ENCODE measurements around the gene TNFAIP3. TPM values are rescaled to one million over a fixed set of nuclear protein-coding genes. Genes with fewer than 3 reads are reported as not detected.

Gene TNFAIP3
- total RNA-seq, 1 donor from 2014 or later, result 6.3 TPM

GRCh38 chr6:137896647-137897046, 29.6 kb downstream of the TNFAIP3 start:
- H3K9ac ChIP-seq (ENCODE audit: low read depth in 1 of 3, low read length in 3 of 3), result no peak overlapping the region
- no peaks in the 10 kb centered on the region for H3K4me1 ChIP-seq (ENCODE audit: control insufficient read depth in 3 of 3, insufficient read depth in 3 of 3, low read length in 3 of 3)
- no peaks in the 10 kb centered on the region for H3K9me3 ChIP-seq (ENCODE audit: control insufficient read depth in 3 of 3, low read length in 3 of 3)
- H3K36me3 ChIP-seq (ENCODE audit: control insufficient read depth in 3 of 3, insufficient read depth in 3 of 3, low read length in 3 of 3), result no peaks in the 10 kb centered on the region
- no peaks in the 10 kb centered on the region for H3K27me3 ChIP-seq (ENCODE audit: control insufficient read depth in 3 of 3, insufficient read depth in 3 of 3, low read length in 3 of 3)
- no peak overlapping the region for H3K27ac ChIP-seq (ENCODE audit: low read depth, low read length)
- H3K4me3 ChIP-seq (ENCODE audit: low read length in 3 of 3), result no peak overlapping the region

- Histone ChIP-seq H3K27me3 (ENCODE audit: control insufficient read depth in 3 of 3, insufficient read depth in 3 of 3, low read length in 3 of 3) (no peaks in the 10 kb centered on the region), H3K9me3 (ENCODE audit: control insufficient read depth in 3 of 3, low read length in 3 of 3) (no peaks in the 10 kb centered on the region), H3K9ac (ENCODE audit: low read depth in 1 of 3, low read length in 3 of 3) (no peak overlapping the region), H3K4me1 (ENCODE audit: control insufficient read depth in 3 of 3, insufficient read depth in 3 of 3, low read length in 3 of 3) (peaks cover 0 to 2% (median 0%) of the 10 kb centered on the region in 3 donors), H3K4me3 (ENCODE audit: low read length in 3 of 3) (no peak overlapping the region), H3K36me3 (ENCODE audit: control insufficient read depth in 3 of 3, insufficient read depth in 3 of 3, low read length in 3 of 3) (no peaks in the 10 kb centered on the region), H3K27ac (ENCODE audit: low read depth, low read length) (no peak overlapping the region)
Measured at GRCh38 chr6:137900815-137901214, 33.8 kb downstream of the TNFAIP3 start.

- Histone ChIP-seq H3K9me3 (ENCODE audit: control insufficient read depth in 3 of 3, low read length in 3 of 3) (no peaks in the 10 kb centered on the region), H3K36me3 (ENCODE audit: control insufficient read depth in 3 of 3, insufficient read depth in 3 of 3, low read length in 3 of 3) (no peaks in the 10 kb centered on the region), H3K4me3 (ENCODE audit: low read length in 3 of 3) (no peak overlapping the region), H3K27ac (ENCODE audit: low read depth, low read length) (no peak overlapping the region), H3K27me3 (ENCODE audit: control insufficient read depth in 3 of 3, insufficient read depth in 3 of 3, low read length in 3 of 3) (no peaks in the 10 kb centered on the region), H3K4me1 (ENCODE audit: control insufficient read depth in 3 of 3, insufficient read depth in 3 of 3, low read length in 3 of 3) (peaks cover 0 to 2% (median 0%) of the 10 kb centered on the region in 3 donors), H3K9ac (ENCODE audit: low read depth in 1 of 3, low read length in 3 of 3) (no peak overlapping the region)
Measured at GRCh38 chr6:137901454-137901853, 34.4 kb downstream of the TNFAIP3 start.

GRCh38 chr6:137902699-137903098, 35.6 kb downstream of the TNFAIP3 start:
- H3K9ac ChIP-seq (ENCODE audit: low read depth in 1 of 3, low read length in 3 of 3), result no peak overlapping the region
- H3K9me3 ChIP-seq (ENCODE audit: control insufficient read depth in 3 of 3, low read length in 3 of 3), result no peaks in the 10 kb centered on the region
- H3K4me3 ChIP-seq (ENCODE audit: low read length in 3 of 3), result no peak overlapping the region
- H3K27ac ChIP-seq (ENCODE audit: low read depth, low read length), result no peak overlapping the region
- H3K4me1 ChIP-seq (ENCODE audit: control insufficient read depth in 3 of 3, insufficient read depth in 3 of 3, low read length in 3 of 3), result peaks cover 0 to 2% (median 0%) of the 10 kb centered on the region in 3 donors
- no peaks in the 10 kb centered on the region for H3K36me3 ChIP-seq (ENCODE audit: control insufficient read depth in 3 of 3, insufficient read depth in 3 of 3, low read length in 3 of 3)
- H3K27me3 ChIP-seq (ENCODE audit: control insufficient read depth in 3 of 3, insufficient read depth in 3 of 3, low read length in 3 of 3), result no peaks in the 10 kb centered on the region

GRCh38 chr6:137903274-137903932, 36.3 kb downstream of the TNFAIP3 start:
- H3K27ac ChIP-seq (ENCODE audit: low read depth, low read length), result no peak overlapping the region
- no peaks in the 10 kb centered on the region for H3K36me3 ChIP-seq (ENCODE audit: control insufficient read depth in 3 of 3, insufficient read depth in 3 of 3, low read length in 3 of 3)
- no peaks in the 10 kb centered on the region for H3K9me3 ChIP-seq (ENCODE audit: control insufficient read depth in 3 of 3, low read length in 3 of 3)
- H3K9ac ChIP-seq (ENCODE audit: low read depth in 1 of 3, low read length in 3 of 3), result no peak overlapping the region
- peaks cover 0 to 2% (median 0%) of the 10 kb centered on the region in 3 donors for H3K4me1 ChIP-seq (ENCODE audit: control insufficient read depth in 3 of 3, insufficient read depth in 3 of 3, low read length in 3 of 3)
- no peak overlapping the region for H3K4me3 ChIP-seq (ENCODE audit: low read length in 3 of 3)
- no peaks in the 10 kb centered on the region for H3K27me3 ChIP-seq (ENCODE audit: control insufficient read depth in 3 of 3, insufficient read depth in 3 of 3, low read length in 3 of 3)

- H3K36me3 ChIP-seq (ENCODE audit: control insufficient read depth in 3 of 3, insufficient read depth in 3 of 3, low read length in 3 of 3), result no peaks in the 10 kb centered on the region
- no peaks in the 10 kb centered on the region for H3K27me3 ChIP-seq (ENCODE audit: control insufficient read depth in 3 of 3, insufficient read depth in 3 of 3, low read length in 3 of 3)
- H3K4me1 ChIP-seq (ENCODE audit: control insufficient read depth in 3 of 3, insufficient read depth in 3 of 3, low read length in 3 of 3), result peaks cover 0 to 2% (median 0%) of the 10 kb centered on the region in 3 donors
- peak overlapping the region in 1 of 3 donors; percentile 6 for H3K4me3 ChIP-seq (ENCODE audit: low read length in 3 of 3)
- H3K27ac ChIP-seq (ENCODE audit: low read depth, low read length), result no peak overlapping the region
- no peaks in the 10 kb centered on the region for H3K9me3 ChIP-seq (ENCODE audit: control insufficient read depth in 3 of 3, low read length in 3 of 3)
- no peak overlapping the region for H3K9ac ChIP-seq (ENCODE audit: low read depth in 1 of 3, low read length in 3 of 3)
Measured at GRCh38 chr6:137903933-137904821, 37.1 kb downstream of the TNFAIP3 start.

GRCh38 chr6:137904822-137905617, 38.0 kb downstream of the TNFAIP3 start:
- Histone ChIP-seq H3K9me3 (ENCODE audit: control insufficient read depth in 3 of 3, low read length in 3 of 3) (no peaks in the 10 kb centered on the region), H3K9ac (ENCODE audit: low read depth in 1 of 3, low read length in 3 of 3) (peak overlapping the region in 1 of 3 donors; percentile 36), H3K27ac (ENCODE audit: low read depth, low read length) (no peak overlapping the region), H3K4me1 (ENCODE audit: control insufficient read depth in 3 of 3, insufficient read depth in 3 of 3, low read length in 3 of 3) (peaks cover 0 to 2% (median 0%) of the 10 kb centered on the region in 3 donors), H3K4me3 (ENCODE audit: low read length in 3 of 3) (peak overlapping the region in 2 of 3 donors; percentile 11 to 41), H3K36me3 (ENCODE audit: control insufficient read depth in 3 of 3, insufficient read depth in 3 of 3, low read length in 3 of 3) (no peaks in the 10 kb centered on the region), H3K27me3 (ENCODE audit: control insufficient read depth in 3 of 3, insufficient read depth in 3 of 3, low read length in 3 of 3) (no peaks in the 10 kb centered on the region)

- Histone ChIP-seq H3K9ac (ENCODE audit: low read depth in 1 of 3, low read length in 3 of 3) (no peak overlapping the region), H3K4me3 (ENCODE audit: low read length in 3 of 3) (no peak overlapping the region), H3K27ac (ENCODE audit: low read depth, low read length) (no peak overlapping the region), H3K4me1 (ENCODE audit: control insufficient read depth in 3 of 3, insufficient read depth in 3 of 3, low read length in 3 of 3) (peaks cover 0 to 7% (median 5%) of the 10 kb centered on the region in 3 donors), H3K27me3 (ENCODE audit: control insufficient read depth in 3 of 3, insufficient read depth in 3 of 3, low read length in 3 of 3) (no peaks in the 10 kb centered on the region), H3K9me3 (ENCODE audit: control insufficient read depth in 3 of 3, low read length in 3 of 3) (no peaks in the 10 kb centered on the region), H3K36me3 (ENCODE audit: control insufficient read depth in 3 of 3, insufficient read depth in 3 of 3, low read length in 3 of 3) (no peaks in the 10 kb centered on the region)
Measured at GRCh38 chr6:137906020-137906472, 39.0 kb downstream of the TNFAIP3 start.

- Histone ChIP-seq H3K9me3 (ENCODE audit: control insufficient read depth in 3 of 3, low read length in 3 of 3) (no peaks in the 10 kb centered on the region), H3K9ac (ENCODE audit: low read depth in 1 of 3, low read length in 3 of 3) (no peak overlapping the region), H3K27me3 (ENCODE audit: control insufficient read depth in 3 of 3, insufficient read depth in 3 of 3, low read length in 3 of 3) (no peaks in the 10 kb centered on the region), H3K4me1 (ENCODE audit: control insufficient read depth in 3 of 3, insufficient read depth in 3 of 3, low read length in 3 of 3) (peaks cover 0 to 13% (median 9%) of the 10 kb centered on the region in 3 donors), H3K27ac (ENCODE audit: low read depth, low read length) (no peak overlapping the region), H3K4me3 (ENCODE audit: low read length in 3 of 3) (no peak overlapping the region), H3K36me3 (ENCODE audit: control insufficient read depth in 3 of 3, insufficient read depth in 3 of 3, low read length in 3 of 3) (no peaks in the 10 kb centered on the region)
Measured at GRCh38 chr6:137907170-137907569, 40.1 kb downstream of the TNFAIP3 start.

All from skeletal muscle tissue (tissue), 4 donors.